Mononuclear cell (primary cell): ENCODE data around the gene GNG5. TPM values are rescaled to one million over a fixed set of nuclear protein-coding genes. Genes with fewer than 3 reads are reported as not detected.
"Not testable (repeated sequence)": the region's sequence is repeated elsewhere in the genome, so short reads cannot be mapped to it uniquely, and the experiment has no call there.

Source experiments
- H3K27me3 ChIP-seq: 2 replicates; pipeline ENCODE4 v1.6.0; 2011; ENCODE audit warnings: low read length, control low read depth; ENCODE audit not compliant: insufficient read depth
- H3K4me1 ChIP-seq: 2 replicates; pipeline ENCODE4 v1.5.1; 2011; ENCODE audit warnings: mild to moderate bottlenecking, low read length, control low read depth; ENCODE audit not compliant: insufficient read depth
- H3K4me3 ChIP-seq: 2 replicates; pipeline ENCODE4 v1.5.1; 2011; ENCODE audit warnings: mild to moderate bottlenecking, low read length, moderate library complexity
- H3K9me3 ChIP-seq: 2 replicates; pipeline ENCODE4 v1.5.1; 2011; ENCODE audit warnings: low read depth, mild to moderate bottlenecking, control low read depth, low read length
- total RNA-seq: library from RNA; depleted of rRNA; stranded (reverse); fragments of >200 nt; gene quantifications from one replicate; pipeline ENCODE4 v1.2.3, GENCODE V29; 2012

Gene GNG5
- total RNA-seq, 1 donor: 19.3 TPM

GRCh38 chr1:84462118-84462517 lies 44.3 kb downstream of the GNG5 start:
- Histone ChIP-seq H3K4me3 (no peak overlapping the region), H3K4me1 (peaks cover 13% of the 10 kb centered on the region), H3K9me3 (no peaks in the 10 kb centered on the region), H3K27me3 (peaks cover 7% of the 10 kb centered on the region)

- Histone ChIP-seq H3K4me1 (peaks cover 10% of the 10 kb centered on the region), H3K27me3 (peaks cover 6% of the 10 kb centered on the region), H3K4me3 (no peak overlapping the region), H3K9me3 (no peaks in the 10 kb centered on the region)
These were observed 53.9 kb downstream of the GNG5 start for GRCh38 chr1:84452436-84452835.

DNA sequence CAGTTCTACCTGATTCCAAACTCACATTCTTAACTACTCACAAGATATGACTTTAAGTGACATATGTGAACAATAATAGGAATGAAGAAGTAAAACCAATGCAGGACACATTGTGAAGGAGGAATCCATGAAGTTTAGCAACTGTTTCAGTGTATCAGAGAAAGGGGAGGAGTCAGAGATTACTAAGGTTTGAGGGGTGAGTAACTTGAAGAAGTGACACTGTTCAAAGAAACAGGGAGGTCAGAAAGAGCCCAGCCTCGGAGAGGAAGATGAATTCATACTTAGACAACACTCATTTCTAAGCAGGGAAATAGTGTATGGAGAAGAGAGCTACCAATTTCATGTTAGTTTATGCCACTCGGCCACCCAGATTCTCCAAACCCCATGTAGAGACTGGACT lies 55.5 kb downstream of the GNG5 start:
- Histone ChIP-seq H3K27me3 (peaks cover 4% of the 10 kb centered on the region), H3K4me1 (peaks cover 10% of the 10 kb centered on the region), H3K4me3 (no peak overlapping the region), H3K9me3 (no peaks in the 10 kb centered on the region)

GRCh38 chr1:84448704-84449103 lies 57.7 kb downstream of the GNG5 start:
- H3K4me3 ChIP-seq, H3K27me3 ChIP-seq, H3K9me3 ChIP-seq: not testable (repeated sequence)
- H3K4me1 ChIP-seq: peaks cover 12% of the 10 kb centered on the region

Other genes with a start within 250 kb of the GNG5 start
- gene SAMD13, start 204.9 kb downstream of the GNG5 start, total RNA-seq: 0.31 TPM
- not detected for gene DNASE2B, start 108.1 kb downstream of the GNG5 start, total RNA-seq
- 95.8 TPM for gene RPF1, start 27.3 kb downstream of the GNG5 start, total RNA-seq
- gene SPATA1, start 195 bp downstream of the GNG5 start, total RNA-seq: 0.73 TPM
- gene CTBS, start 67.9 kb upstream of the GNG5 start, total RNA-seq: 27.0 TPM
- 10.3 TPM for gene SSX2IP, start 183.9 kb upstream of the GNG5 start, total RNA-seq